ENCODE data around the gene CAMTA1.

- TF ChIP-seq CTCF (IDR thresholded peaks at IDR 0.05) (no peak), POLR2AphosphoS5 (IDR thresholded peaks at IDR 0.05) (no peak), POLR2A (IDR thresholded peaks at IDR 0.05) (no peak)
Observed at GRCh38 chr1:7040969-7041695, 255.9 kb downstream of the CAMTA1 start.

Measured in prostate gland (tissue), 2 donors.